HepG2 (cell line): Measurements from ENCODE around the gene MED19.

ENCODE experiments used
- CC2D1A ChIP-seq: sonication (generic); formaldehyde crosslinking; IDR thresholded peaks from 2 replicates; pipeline ENCODE4 v1.8.1; 2023; ENCODE audit warnings: mild to moderate bottlenecking, missing genetic modification reagents
- KLF12 ChIP-seq: sonication (generic); formaldehyde crosslinking; IDR thresholded peaks from 2 replicates; pipeline ENCODE4 v1.4.0; 2020; ENCODE audit warnings: missing genetic modification reagents, borderline replicate concordance
- POLR2A ChIP-seq, 2 experiments: IDR thresholded peaks; 2 replicates each; pipeline ENCODE4 v1.6.1; 2011; ENCODE audit warnings: low read depth in 2 of 2, low read length in 2 of 2, mild to moderate bottlenecking in 1 of 2, moderate library complexity in 1 of 2; ENCODE audit not compliant: insufficient read depth in 1 of 2
- POLR2AphosphoS5 ChIP-seq: IDR thresholded peaks from 2 replicates; pipeline ENCODE4 v1.6.1; 2012; ENCODE audit warnings: low read depth, low read length
- PRDM15 ChIP-seq: sonication (generic); formaldehyde crosslinking; IDR thresholded peaks from 2 replicates; pipeline ENCODE4 v1.4.0; 2020; ENCODE audit warnings: missing genetic modification reagents

DNA sequence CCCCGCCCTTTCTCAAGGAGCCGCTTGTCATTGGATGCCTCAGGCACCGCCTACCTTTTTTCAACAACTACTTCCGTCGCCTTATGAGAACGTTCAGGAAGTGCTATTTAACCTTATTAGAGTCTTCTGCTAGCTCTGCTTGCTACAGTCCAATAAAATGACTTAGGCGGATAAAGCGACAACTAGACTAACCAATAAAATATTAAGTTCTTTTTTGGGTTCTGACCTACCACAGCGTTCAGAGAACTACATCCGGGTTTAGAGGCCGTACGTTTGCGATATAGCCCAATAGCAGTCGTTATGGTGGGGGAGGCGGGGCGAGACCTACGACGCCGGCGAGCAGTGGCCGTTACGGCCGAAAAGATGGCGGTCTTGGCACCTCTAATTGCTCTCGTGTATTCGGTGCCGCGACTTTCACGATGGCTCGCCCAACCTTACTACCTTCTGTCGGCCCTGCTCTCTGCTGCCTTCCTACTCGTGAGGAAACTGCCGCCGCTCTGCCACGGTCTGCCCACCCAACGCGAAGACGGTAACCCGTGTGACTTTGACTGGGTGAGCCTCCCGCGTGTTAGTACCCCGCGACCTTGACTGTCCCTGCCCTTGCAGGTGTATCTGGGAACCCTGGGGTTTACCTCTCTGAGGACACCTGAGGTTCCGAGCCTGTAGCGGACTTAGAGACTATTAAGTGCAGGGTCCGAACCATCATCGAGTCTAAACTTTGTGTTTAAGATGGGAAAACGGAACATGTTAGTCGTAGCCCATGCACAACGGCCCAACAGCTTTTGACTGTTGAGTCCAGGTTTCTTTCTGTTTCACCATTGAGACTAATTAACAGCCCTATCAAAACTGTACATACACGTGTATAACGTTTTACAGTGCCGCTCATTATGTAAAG is 488 bp upstream of the MED19 start, which contains the start of gene TMX2:
- no peak for TF ChIP-seq CC2D1A (CRISPR knock-in tag)
- peak; percentile 69 to 85 for TF ChIP-seq POLR2A (IDR thresholded peaks at IDR 0.05; ENCODE audit: insufficient read depth in 1 of 2, low read depth in 2 of 2, low read length in 2 of 2)
- TF ChIP-seq POLR2AphosphoS5: peak; percentile 52; the same call in 1 of the 2 replicates
- peak; percentile 49; the same call in 1 of the 2 replicates for TF ChIP-seq KLF12 (CRISPR knock-in tag)
- TF ChIP-seq PRDM15 (CRISPR knock-in tag): no peak
